ENCODE measurements around the gene SPACA7.

Gene SPACA7

GRCh38 chr13:112434937-112435523, 58.9 kb downstream of the SPACA7 start:
- DNase-seq (ENCODE audit: low read depth), result no peak
- H3K4me3 ChIP-seq (ENCODE audit: low read depth, low read length), result no peak overlapping the region
- no peak for TF ChIP-seq CTCF (IDR thresholded peaks at IDR 0.05; ENCODE audit: insufficient read depth, low read depth, low read length, missing control alignments)

GRCh38 chr13:112435973-112436372, 59.8 kb downstream of the SPACA7 start:
- no peak for TF ChIP-seq CTCF (IDR thresholded peaks at IDR 0.05; ENCODE audit: insufficient read depth, low read depth, low read length, missing control alignments)
- no peak overlapping the region for H3K4me3 ChIP-seq (ENCODE audit: low read depth, low read length)
- DNase-seq (ENCODE audit: low read depth), result no peak

DNA sequence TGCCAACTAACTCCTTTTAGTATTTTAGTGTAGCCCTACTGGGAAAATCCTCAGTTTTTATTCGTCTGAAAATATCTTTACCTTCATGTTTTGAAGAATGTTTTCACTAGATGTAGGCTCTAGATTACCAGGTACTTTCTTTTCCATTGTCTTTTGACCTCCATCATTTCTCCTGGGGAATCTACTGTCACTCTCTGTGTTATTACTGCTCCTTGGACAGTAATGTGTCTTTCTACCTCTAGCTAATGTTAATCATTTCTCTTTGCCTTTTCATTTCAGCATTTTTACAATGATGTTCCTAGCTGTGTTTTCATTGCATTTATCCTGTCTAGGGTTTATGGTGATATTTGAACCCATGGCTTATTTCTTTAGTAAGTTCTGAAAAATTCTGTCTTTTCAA, 61.9 kb downstream of the SPACA7 start:
- no peak overlapping the region for H3K4me3 ChIP-seq (ENCODE audit: low read depth, low read length)
- TF ChIP-seq CTCF (IDR thresholded peaks at IDR 0.05; ENCODE audit: insufficient read depth, low read depth, low read length, missing control alignments), result no peak
- no peak for DNase-seq (ENCODE audit: low read depth)

DNA sequence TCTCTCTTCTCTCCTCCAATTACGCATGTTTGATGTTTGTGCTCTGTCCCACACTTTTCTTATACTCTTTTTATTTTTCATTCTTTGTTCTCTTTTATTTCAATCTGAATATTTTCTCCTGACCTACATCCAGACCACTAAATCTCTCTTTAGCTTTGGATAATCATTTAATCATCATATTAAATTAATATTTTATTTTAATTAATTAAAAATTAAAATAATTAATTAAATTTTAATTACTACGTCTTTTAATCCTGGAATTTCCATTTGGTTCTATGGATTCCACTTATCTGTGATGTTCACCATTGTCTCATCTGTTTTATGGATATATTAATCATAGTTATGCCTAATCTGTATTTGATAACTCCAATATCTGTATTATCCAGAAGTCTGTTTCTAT, 62.4 kb downstream of the SPACA7 start:
- H3K4me3 ChIP-seq (ENCODE audit: low read depth, low read length), result no peak overlapping the region
- TF ChIP-seq CTCF (IDR thresholded peaks at IDR 0.05; ENCODE audit: insufficient read depth, low read depth, low read length, missing control alignments), result no peak
- DNase-seq (ENCODE audit: low read depth), result no peak

DNA sequence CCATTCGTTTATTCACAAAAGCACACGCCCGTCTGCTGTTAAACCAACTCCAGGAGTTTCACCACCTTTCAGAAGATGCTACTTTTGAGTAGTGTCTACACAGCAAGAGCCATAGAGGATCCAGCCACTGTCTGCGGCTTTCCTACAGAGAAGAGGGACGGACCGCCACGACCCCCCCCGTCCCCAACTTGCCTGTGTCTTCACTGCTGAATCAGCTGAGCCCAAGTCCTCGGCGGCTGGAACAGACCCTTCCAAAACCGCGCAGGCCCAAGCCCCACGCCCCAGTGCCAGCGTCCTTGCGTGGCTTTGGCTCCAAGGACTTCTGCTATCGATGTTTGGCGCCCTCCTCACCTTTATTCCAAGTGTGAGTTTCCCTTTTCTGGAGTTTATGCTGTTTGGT, 65.1 kb downstream of the SPACA7 start:
- no peak for TF ChIP-seq CTCF (IDR thresholded peaks at IDR 0.05; ENCODE audit: insufficient read depth, low read depth, low read length, missing control alignments)
- no peak for DNase-seq (ENCODE audit: low read depth)
- no peak overlapping the region for H3K4me3 ChIP-seq (ENCODE audit: low read depth, low read length)

DNA sequence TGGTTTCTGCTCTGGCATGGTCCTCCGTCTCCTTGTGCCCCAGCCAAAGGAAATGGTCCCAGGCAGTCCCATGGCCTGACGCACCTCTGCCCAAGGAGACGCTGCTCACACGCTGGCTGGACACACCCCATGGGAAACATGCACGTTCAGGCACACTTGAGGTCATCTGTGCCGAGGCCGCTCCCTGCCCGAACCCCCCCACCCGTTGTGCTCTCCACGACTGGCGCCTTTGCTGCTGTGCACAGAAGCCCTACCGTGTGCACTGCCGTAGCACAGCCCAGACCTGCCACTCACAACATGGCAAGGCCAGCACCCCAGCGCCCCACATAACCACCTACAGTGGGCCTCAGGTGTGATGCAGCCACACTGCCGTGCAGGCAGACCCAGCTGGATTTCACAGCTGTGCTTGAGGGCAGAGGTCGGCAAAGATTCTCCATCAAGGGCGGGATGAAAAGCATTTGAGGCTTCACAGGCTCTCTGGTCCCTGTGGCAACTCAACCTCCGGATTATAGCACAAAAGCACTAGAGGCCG, 65.7 kb downstream of the SPACA7 start:
- DNase-seq (ENCODE audit: low read depth), result no peak
- no peak overlapping the region for H3K4me3 ChIP-seq (ENCODE audit: low read depth, low read length)
- no peak for TF ChIP-seq CTCF (IDR thresholded peaks at IDR 0.05; ENCODE audit: insufficient read depth, low read depth, low read length, missing control alignments)

- H3K4me3 ChIP-seq (ENCODE audit: low read depth, low read length), result no peak overlapping the region
- TF ChIP-seq CTCF (IDR thresholded peaks at IDR 0.05; ENCODE audit: insufficient read depth, low read depth, low read length, missing control alignments), result no peak
- DNase-seq (ENCODE audit: low read depth), result no peak
Observed at GRCh38 chr13:112442483-112443090, 66.4 kb downstream of the SPACA7 start.
